Neural cell (in vitro differentiated cells): ENCODE data around the gene OCSTAMP. TPM values are rescaled to one million over a fixed set of nuclear protein-coding genes. Genes with fewer than 3 reads are reported as not detected.

Experiments
- H2AFZ ChIP-seq: fragments of 200-600, 300-800 bp; sonication (generic), shearing (Covaris generic); 2 replicates; pipeline ENCODE4 v1.6.0; 2014; ENCODE audit warnings: low read depth, mild to moderate bottlenecking, antibody characterized with exemption, low read length, moderate library complexity
- H3F3A ChIP-seq: fragments of 200-600 bp; shearing (Covaris generic); 2 replicates; pipeline ENCODE4 v1.6.1; 2016; ENCODE audit warnings: mild to moderate bottlenecking, moderate library complexity, mixed read lengths, antibody characterized with exemption, low read length; ENCODE audit not compliant: insufficient read depth, poor library complexity, severe bottlenecking
- H3K27ac ChIP-seq: fragments of 200-600, 300-800 bp; sonication (generic), shearing (Covaris generic); 2 replicates; pipeline ENCODE4 v1.5.1; 2014; ENCODE audit warnings: mild to moderate bottlenecking, low read length, moderate library complexity
- H3K27me3 ChIP-seq: fragments of 300-800, 200-600 bp; sonication (generic), shearing (Covaris generic); 2 replicates; pipeline ENCODE4 v1.6.0; 2014; ENCODE audit warnings: mild to moderate bottlenecking, low read depth, low read length, moderate library complexity; ENCODE audit not compliant: insufficient read depth
- H3K36me3 ChIP-seq: fragments of 300-800, 200-600 bp; sonication (generic), shearing (Covaris generic); 2 replicates; pipeline ENCODE4 v1.5.1; 2014; ENCODE audit warnings: mild to moderate bottlenecking, antibody characterized with exemption, low read length, moderate library complexity; ENCODE audit not compliant: insufficient read depth
- H3K4me2 ChIP-seq: fragments of 300-800, 200-600 bp; sonication (generic), shearing (Covaris generic); 2 replicates; pipeline ENCODE4 v1.6.0; 2014; ENCODE audit warnings: mild to moderate bottlenecking, low read length
- H3K4me3 ChIP-seq: fragments of 300-800, 200-600 bp; sonication (generic), shearing (Covaris generic); 2 replicates; pipeline ENCODE4 v1.5.1; 2014; ENCODE audit warnings: mild to moderate bottlenecking, low read length, moderate library complexity
- H3K79me2 ChIP-seq: fragments of 200-600 bp; shearing (Covaris generic); replicated peaks from 2 replicates; pipeline ENCODE4 v1.6.0; 2014; ENCODE audit warnings: mild to moderate bottlenecking, low read length, moderate library complexity; ENCODE audit not compliant: insufficient read depth
- H3K9ac ChIP-seq: fragments of 300-800, 200-600 bp; sonication (generic), shearing (Covaris generic); 2 replicates; pipeline ENCODE4 v1.6.1; 2016; ENCODE audit warnings: mild to moderate bottlenecking, low read length, mixed read lengths
- H3K9me2 ChIP-seq: fragments of 200-600 bp; shearing (Covaris generic); 2 replicates; pipeline ENCODE4 v1.6.1; 2016; ENCODE audit warnings: mild to moderate bottlenecking, low read length, mixed read lengths; ENCODE audit not compliant: insufficient read depth
- H3K9me3 ChIP-seq: fragments of 200-600, 300-800 bp; sonication (generic), shearing (Covaris generic); 2 replicates; pipeline ENCODE4 v1.6.1; 2016; ENCODE audit warnings: mild to moderate bottlenecking, mixed run types, low read length, moderate library complexity, mixed read lengths
- H4K20me1 ChIP-seq: fragments of 200-600 bp; shearing (Covaris generic); 2 replicates; pipeline ENCODE4 v1.6.1; 2016; ENCODE audit warnings: mild to moderate bottlenecking, mixed run types; ENCODE audit not compliant: insufficient read depth
- EP300 ChIP-seq: fragments of 450-650 bp; conservative IDR thresholded peaks from 2 replicates; pipeline ENCODE4 v1.6.1; 2014; ENCODE audit warnings: antibody characterized with exemption, mild to moderate bottlenecking, moderate library complexity; ENCODE audit not compliant: poor library complexity, severe bottlenecking
- EZH2 ChIP-seq: fragments of 200-600, 300-800 bp; shearing (Covaris generic), sonication (generic); IDR thresholded peaks from 2 replicates; pipeline ENCODE4 v1.6.1; 2014; ENCODE audit warnings: antibody characterized with exemption, low read length, borderline replicate concordance, mild to moderate bottlenecking; ENCODE audit not compliant: insufficient read depth, poor library complexity, severe bottlenecking
- MXI1 ChIP-seq: fragments of 450-650 bp; conservative IDR thresholded peaks from 2 replicates; pipeline ENCODE4 v1.6.1; 2014; ENCODE audit warnings: antibody characterized with exemption, mild to moderate bottlenecking; ENCODE audit not compliant: poor library complexity, severe bottlenecking
- POLR2AphosphoS5 ChIP-seq: IDR thresholded peaks from 2 replicates; pipeline ENCODE4 v1.6.1; 2012
- RAD21 ChIP-seq: fragments of 450-650 bp; conservative IDR thresholded peaks from 2 replicates; pipeline ENCODE4 v1.6.1; 2014; ENCODE audit warnings: antibody characterized with exemption, mild to moderate bottlenecking, moderate library complexity
- SMC3 ChIP-seq: fragments of 450-650 bp; conservative IDR thresholded peaks from 2 replicates; pipeline ENCODE4 v1.6.1; 2014; ENCODE audit warnings: antibody characterized with exemption, mild to moderate bottlenecking, moderate library complexity; ENCODE audit not compliant: poor library complexity
- TAF1 ChIP-seq: IDR thresholded peaks from 2 replicates; pipeline ENCODE4 v1.6.1; 2012; ENCODE audit warnings: low read depth
- polyA plus RNA-seq: library from polyadenylated mRNA; depleted of rRNA; stranded (reverse); fragments of >200 nt; gene quantifications from 2 replicates; pipeline ENCODE4 v1.2.3, GENCODE V29; 2014
- TF ChIP-seq, protein P1 (sequence below): fragments of 450-650 bp; IDR thresholded peaks from 2 replicates; pipeline ENCODE4 v1.5.1; 2014; ENCODE audit warnings: antibody characterized with exemption, mild to moderate bottlenecking, moderate library complexity; ENCODE audit not compliant: poor library complexity, severe bottlenecking
- TF ChIP-seq, protein P2 (sequence below): IDR thresholded peaks from 2 replicates; pipeline ENCODE4 v1.6.1; 2012; ENCODE audit warnings: borderline replicate concordance

OCSTAMP gene
- polyA plus RNA-seq, 1 donor from 2014 or later, result not detected

DNA sequence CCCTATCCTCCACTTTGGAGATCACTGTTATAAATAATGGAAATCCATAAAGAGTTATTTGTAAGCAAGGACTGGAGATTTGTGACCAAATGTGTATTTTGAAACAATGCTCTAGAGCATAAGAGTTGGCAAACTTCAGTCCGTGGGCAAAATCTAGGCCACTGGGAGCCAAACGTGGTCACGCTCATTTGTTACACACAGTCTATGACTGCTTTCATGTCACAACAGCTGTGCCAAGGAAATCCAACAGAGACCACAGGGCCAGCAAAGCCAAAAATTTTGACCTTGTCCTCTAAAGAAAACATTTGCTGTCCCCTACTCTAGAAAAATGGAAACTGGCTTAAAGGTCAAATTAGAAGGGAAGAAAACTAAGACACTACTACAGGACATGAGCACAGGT lies 44.9 kb downstream of the OCSTAMP start:
- Histone ChIP-seq H3K9me3 (peaks cover 13% of the 10 kb centered on the region), H3K27me3 (no peaks in the 10 kb centered on the region), H3K36me3 (peaks cover 42% of the 10 kb centered on the region), H3K4me2 (no peak overlapping the region), H3K4me3 (no peak overlapping the region), H3K27ac (no peak overlapping the region), H2AFZ (no peak overlapping the region), H3K79me2 (no peaks in the 10 kb centered on the region), H3K9me2 (no peaks in the 10 kb centered on the region), H3F3A (no peaks in the 10 kb centered on the region), H3K9ac (no peak overlapping the region), H4K20me1 (no peaks in the 10 kb centered on the region)
- TF ChIP-seq RAD21 (no peak), EP300 (no peak), EZH2 (no peak), POLR2AphosphoS5 (no peak), SMC3 (no peak), MXI1 (no peak), TAF1 (no peak)
- TF ChIP-seq, protein P1, sequence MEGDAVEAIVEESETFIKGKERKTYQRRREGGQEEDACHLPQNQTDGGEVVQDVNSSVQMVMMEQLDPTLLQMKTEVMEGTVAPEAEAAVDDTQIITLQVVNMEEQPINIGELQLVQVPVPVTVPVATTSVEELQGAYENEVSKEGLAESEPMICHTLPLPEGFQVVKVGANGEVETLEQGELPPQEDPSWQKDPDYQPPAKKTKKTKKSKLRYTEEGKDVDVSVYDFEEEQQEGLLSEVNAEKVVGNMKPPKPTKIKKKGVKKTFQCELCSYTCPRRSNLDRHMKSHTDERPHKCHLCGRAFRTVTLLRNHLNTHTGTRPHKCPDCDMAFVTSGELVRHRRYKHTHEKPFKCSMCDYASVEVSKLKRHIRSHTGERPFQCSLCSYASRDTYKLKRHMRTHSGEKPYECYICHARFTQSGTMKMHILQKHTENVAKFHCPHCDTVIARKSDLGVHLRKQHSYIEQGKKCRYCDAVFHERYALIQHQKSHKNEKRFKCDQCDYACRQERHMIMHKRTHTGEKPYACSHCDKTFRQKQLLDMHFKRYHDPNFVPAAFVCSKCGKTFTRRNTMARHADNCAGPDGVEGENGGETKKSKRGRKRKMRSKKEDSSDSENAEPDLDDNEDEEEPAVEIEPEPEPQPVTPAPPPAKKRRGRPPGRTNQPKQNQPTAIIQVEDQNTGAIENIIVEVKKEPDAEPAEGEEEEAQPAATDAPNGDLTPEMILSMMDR, result no peak
- TF ChIP-seq, protein P2, sequence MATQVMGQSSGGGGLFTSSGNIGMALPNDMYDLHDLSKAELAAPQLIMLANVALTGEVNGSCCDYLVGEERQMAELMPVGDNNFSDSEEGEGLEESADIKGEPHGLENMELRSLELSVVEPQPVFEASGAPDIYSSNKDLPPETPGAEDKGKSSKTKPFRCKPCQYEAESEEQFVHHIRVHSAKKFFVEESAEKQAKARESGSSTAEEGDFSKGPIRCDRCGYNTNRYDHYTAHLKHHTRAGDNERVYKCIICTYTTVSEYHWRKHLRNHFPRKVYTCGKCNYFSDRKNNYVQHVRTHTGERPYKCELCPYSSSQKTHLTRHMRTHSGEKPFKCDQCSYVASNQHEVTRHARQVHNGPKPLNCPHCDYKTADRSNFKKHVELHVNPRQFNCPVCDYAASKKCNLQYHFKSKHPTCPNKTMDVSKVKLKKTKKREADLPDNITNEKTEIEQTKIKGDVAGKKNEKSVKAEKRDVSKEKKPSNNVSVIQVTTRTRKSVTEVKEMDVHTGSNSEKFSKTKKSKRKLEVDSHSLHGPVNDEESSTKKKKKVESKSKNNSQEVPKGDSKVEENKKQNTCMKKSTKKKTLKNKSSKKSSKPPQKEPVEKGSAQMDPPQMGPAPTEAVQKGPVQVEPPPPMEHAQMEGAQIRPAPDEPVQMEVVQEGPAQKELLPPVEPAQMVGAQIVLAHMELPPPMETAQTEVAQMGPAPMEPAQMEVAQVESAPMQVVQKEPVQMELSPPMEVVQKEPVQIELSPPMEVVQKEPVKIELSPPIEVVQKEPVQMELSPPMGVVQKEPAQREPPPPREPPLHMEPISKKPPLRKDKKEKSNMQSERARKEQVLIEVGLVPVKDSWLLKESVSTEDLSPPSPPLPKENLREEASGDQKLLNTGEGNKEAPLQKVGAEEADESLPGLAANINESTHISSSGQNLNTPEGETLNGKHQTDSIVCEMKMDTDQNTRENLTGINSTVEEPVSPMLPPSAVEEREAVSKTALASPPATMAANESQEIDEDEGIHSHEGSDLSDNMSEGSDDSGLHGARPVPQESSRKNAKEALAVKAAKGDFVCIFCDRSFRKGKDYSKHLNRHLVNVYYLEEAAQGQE, result no peak

DNA sequence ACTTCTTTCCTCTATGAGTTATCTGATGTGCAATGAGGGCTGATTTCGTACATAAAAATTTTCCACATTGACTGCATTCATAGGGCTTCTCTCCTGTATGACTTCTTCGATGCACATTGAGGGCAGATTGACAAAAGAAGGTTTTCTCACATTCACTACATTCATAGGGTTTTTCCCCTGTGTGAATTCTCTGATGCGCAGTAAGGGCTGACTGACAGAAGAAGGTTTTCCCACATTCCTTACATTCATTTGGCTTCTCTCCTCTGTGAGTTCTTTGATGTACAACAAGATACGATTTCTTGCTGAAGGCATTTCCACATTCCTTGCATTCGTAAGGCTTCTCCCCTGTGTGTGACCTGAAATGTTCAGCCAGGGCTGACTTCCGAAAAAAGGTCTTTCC lies 48.5 kb downstream of the OCSTAMP start:
- H3K27me3 ChIP-seq, result no peaks in the 10 kb centered on the region
- H3K9me2 ChIP-seq, result no peaks in the 10 kb centered on the region
- no peak overlapping the region for H3K9ac ChIP-seq
- no peaks in the 10 kb centered on the region for H4K20me1 ChIP-seq
- H3K9me3 ChIP-seq, result peaks cover 16% of the 10 kb centered on the region
- no peak overlapping the region for H3K27ac ChIP-seq
- no peak overlapping the region for H3K4me3 ChIP-seq
- TF ChIP-seq, protein P1, result no peak
- TF ChIP-seq POLR2AphosphoS5, result no peak
- no peak for TF ChIP-seq SMC3
- TF ChIP-seq TAF1, result no peak
- TF ChIP-seq MXI1, result no peak
- no peaks in the 10 kb centered on the region for H3K79me2 ChIP-seq
- H2AFZ ChIP-seq, result no peak overlapping the region
- no peak overlapping the region for H3K4me2 ChIP-seq
- H3F3A ChIP-seq, result no peaks in the 10 kb centered on the region
- peaks cover 59% of the 10 kb centered on the region for H3K36me3 ChIP-seq
